HG02642 (cell line): ENCODE data around the gene USP38.
A peak's percentile ranks its signal among the peaks of the same experiment; 100 is the strongest.
"Not testable (repeated sequence)": the region's sequence is repeated elsewhere in the genome, so short reads cannot be mapped to it uniquely, and the experiment has no call there.

Experiments
- ATAC-seq: cut with Tn5 transposase; IDR thresholded peaks from one replicate; pipeline ENCODE4 v1.9.1; 2021; ENCODE audit warnings: mild to moderate bottlenecking; ENCODE audit not compliant: unreplicated experiment, poor library complexity

The USP38 gene, protein sequence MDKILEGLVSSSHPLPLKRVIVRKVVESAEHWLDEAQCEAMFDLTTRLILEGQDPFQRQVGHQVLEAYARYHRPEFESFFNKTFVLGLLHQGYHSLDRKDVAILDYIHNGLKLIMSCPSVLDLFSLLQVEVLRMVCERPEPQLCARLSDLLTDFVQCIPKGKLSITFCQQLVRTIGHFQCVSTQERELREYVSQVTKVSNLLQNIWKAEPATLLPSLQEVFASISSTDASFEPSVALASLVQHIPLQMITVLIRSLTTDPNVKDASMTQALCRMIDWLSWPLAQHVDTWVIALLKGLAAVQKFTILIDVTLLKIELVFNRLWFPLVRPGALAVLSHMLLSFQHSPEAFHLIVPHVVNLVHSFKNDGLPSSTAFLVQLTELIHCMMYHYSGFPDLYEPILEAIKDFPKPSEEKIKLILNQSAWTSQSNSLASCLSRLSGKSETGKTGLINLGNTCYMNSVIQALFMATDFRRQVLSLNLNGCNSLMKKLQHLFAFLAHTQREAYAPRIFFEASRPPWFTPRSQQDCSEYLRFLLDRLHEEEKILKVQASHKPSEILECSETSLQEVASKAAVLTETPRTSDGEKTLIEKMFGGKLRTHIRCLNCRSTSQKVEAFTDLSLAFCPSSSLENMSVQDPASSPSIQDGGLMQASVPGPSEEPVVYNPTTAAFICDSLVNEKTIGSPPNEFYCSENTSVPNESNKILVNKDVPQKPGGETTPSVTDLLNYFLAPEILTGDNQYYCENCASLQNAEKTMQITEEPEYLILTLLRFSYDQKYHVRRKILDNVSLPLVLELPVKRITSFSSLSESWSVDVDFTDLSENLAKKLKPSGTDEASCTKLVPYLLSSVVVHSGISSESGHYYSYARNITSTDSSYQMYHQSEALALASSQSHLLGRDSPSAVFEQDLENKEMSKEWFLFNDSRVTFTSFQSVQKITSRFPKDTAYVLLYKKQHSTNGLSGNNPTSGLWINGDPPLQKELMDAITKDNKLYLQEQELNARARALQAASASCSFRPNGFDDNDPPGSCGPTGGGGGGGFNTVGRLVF

DNA sequence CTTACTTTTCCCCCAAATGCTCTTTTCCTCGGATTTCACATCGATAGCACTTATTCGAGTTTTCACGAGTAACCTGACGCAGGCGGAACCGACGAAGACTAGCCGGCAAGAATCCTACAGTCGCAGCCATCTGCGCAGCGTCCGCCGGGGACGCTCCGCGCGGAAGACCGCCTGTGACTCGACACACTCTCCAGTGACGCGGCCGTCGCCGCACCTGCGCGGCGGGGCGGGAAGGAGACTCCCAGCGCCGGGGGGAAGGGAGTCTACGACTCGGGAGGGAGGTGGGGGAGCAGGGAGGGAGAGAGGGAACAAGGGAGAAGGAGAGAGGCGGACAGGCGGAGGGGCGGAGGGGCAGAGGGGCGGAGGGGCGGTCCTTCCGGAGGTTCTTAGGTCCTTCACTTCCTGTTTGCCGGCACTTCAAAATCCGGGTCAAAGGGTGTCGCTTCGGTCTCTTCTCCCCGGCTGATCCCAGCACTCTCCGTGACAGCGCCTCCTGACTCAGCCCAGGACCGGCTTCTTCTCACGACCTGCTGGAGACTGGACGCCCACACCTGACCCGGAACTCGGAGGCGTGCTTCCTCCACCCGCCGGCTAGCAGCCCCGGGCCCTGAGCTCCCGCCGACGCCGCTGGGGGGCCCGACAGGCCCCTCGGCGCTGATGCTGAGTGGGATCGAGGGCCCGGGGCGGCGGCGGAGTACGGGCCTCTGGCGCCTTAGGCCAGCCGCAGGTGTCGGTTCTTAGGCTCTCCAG lies at the start of gene USP38:
TSS of gene USP38 (plus strand) at position 415 of the 750 bp plus-strand sequence. CDS start 534 bp downstream, outside the sequence.
- ATAC-seq: peak; percentile 82

GRCh38 chr4:143135358-143135757 lies 49.4 kb upstream of the USP38 start:
- no peak for ATAC-seq

DNA sequence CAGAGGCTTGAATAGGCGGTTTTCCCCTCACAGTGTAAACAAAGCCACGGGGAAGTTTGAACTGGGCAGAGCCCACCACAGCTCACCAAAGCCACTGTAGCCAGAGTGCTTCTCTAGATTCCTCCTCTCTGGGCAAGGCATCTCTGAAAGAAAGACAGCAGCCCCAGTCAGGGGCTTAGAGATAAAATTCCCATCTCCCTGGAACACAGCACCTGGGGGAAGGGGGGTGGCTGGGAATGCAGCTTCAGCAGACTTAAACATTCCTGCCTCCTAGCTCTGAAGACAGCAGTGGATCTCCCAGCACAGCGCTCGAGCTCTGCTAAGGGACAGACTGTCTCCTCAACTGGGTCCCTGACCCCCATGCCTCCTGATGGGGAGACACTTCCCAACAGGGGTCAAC lies 44.0 kb upstream of the USP38 start:
- no peak for ATAC-seq

DNA sequence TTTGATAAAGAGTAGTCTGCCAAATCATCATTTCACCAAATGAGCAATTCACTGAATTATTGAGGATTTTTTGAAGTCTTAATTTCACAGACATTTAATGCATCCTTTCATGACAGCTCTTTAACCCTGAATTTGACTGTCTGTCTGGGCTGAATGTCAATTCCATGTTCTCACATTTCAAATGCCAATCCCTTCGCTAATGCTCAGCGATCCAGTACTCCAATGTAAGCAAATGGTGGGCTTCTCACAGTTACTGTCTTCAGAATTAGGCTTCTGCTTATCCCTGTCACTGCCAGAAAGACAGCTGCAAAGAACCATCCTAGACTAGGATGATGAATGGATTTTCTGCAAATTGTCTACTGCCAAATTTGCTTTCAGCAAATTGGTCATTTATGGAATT lies 36.2 kb upstream of the USP38 start:
- no peak for ATAC-seq

- ATAC-seq: no peak
Observed at GRCh38 chr4:143156853-143157252, 27.9 kb upstream of the USP38 start.

DNA sequence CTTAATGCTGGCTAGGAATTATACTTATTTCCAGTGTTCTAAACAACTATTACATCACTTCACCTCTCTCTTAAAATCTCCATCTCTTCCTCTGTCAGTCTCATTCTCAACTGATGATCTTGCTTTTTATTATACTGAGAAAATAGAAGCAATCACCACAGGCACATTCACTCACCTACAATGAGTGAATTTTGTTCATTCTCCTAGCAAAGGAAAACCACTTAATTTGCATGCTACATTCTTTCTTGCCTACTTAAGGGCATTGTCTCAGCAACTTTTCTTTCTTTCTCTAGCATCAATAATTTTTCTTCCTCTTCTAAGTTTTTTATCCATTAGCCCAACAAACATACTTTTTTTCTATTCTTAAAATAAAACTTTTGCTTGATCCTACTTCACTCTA lies 21.1 kb upstream of the USP38 start:
- ATAC-seq: no peak

DNA sequence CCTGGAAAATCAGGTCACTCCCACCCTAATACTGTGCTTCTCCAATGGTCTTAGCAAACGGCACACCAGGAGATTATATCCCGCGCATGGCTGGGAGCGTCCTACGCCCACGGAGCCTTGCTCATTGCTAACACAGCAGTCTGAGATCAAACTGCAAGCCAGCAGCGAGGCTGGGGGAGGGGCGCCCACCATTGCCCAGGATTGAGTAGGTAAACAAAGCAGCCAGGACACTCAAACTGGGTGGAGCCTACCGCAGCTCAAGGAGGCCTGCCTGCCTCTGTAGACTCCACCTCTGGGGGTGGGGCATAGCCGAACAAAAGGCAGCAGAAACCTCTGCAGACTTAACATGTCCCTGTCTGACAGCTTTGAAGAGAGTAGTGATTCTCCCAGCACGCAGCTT lies 18.0 kb upstream of the USP38 start:
- ATAC-seq: not testable (repeated sequence)

DNA sequence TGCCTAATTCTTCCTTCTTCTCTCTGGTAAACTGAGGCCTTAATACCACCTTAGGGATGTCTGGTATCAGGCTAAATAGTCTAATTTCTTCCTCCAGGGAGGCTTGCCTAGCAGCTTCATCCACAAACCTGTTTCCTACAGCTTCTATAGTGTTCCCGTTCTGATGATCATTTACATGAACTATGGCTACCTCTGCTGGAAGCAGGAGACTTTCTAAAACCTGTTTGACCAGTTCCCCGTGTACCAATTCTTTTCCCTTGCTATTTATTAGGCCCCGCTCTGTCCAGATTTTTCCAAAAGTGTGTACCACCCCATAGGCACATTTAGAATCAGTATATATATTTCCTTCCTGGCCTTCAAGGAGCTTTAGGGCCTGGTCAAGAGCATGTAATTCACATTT lies 5.8 kb upstream of the USP38 start:
- no peak for ATAC-seq

DNA sequence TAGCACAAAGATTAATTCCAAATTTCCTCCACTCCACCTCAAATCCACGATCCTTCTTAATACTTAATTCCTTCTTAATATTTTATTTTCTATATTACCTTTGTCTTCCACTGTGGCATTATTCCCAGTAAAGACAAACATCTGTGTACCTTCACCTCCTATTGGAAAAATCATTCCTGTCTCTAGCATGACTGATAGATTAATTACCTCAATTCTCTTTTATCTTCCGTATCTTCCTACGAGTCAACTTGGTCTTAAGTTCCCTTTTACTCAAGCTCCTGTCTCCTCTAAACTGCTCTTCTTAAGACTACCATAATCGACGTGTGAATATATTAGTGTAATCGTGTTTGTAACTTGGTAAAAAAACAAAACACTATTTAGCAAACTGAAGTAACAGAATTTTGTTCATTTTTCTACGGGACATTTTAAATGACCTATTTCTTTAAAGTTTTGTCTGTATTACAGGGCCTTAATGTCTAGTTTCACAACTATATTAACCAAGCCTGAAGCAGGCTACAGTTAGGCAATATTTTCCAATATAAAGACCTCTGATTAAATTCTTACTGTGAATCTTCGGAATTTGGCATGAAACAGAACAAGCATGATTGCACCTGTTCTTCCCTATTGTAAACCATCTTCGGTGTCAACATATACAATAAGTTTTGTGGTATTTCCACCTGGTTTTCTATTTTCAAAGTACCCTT lies 1.1 kb upstream of the USP38 start:
- no peak for ATAC-seq

DNA sequence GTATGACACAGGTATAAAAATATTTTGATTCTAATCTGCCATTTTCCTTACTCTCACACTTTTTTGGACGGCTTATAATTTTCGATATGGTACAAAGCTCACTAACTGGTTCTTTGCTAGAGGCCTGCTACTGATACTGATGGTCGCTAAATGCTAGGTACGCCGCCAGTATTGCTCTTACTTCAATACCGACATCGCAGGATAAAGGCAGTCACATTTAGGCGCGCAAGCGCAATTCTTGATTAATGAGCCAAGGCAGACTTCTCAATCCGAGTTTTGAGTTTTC lies 557 bp upstream of the USP38 start:
- ATAC-seq: peak; percentile 24

DNA sequence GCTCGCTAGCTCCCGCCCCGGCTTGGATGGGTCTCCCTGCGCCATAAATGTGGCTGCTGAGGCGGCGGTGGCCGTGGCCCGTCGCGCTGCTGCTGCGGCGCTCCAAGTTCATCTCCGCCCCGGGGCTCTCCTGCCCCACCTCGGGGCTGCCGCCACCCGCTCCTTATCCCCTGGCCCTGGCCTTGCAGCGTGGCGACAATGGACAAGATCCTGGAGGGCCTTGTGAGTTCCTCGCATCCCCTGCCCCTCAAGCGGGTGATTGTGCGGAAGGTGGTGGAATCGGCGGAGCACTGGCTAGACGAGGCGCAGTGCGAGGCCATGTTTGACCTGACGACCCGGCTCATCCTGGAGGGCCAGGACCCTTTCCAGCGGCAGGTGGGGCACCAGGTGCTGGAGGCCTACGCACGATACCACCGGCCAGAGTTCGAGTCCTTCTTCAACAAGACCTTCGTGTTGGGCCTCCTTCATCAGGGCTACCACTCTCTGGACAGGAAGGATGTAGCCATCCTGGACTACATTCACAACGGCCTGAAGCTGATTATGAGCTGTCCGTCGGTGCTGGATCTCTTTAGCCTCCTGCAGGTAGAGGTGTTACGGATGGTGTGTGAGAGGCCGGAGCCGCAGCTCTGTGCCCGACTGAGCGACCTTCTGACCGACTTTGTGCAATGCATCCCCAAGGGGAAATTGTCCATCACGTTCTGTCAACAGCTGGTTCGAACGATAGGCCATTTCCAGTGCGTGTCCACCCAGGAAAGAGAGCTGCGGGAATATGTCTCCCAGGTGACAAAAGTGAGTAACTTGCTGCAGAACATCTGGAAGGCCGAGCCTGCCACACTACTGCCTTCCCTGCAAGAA lies 763 bp downstream of the USP38 start:
- ATAC-seq: peak; percentile 35

- ATAC-seq: no peak
Observed at GRCh38 chr4:143186212-143186611, 1.5 kb downstream of the USP38 start.

DNA sequence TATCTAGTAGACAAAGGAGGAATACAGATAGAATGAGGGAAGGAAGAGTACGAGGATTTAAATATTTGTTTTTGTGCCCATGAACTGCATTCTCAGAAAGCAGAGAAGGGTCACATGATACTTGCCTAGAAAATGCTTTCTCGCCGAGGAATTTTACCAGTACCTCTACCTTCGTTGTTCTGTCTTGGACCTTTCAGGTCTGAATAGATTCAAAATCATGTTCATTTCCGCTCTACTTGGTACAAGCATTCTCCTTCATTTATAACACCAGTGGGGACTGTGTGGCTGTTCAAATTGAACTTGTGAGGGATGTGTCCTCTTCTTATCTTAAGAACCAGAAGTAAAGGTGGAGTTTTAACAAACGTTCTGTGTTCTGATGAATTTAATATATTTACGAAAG lies 1.9 kb downstream of the USP38 start:
- no peak for ATAC-seq

GRCh38 chr4:143188136-143189088 lies 3.7 kb downstream of the USP38 start:
- ATAC-seq: no peak

- ATAC-seq: no peak
Observed at GRCh38 chr4:143189528-143189927, 4.8 kb downstream of the USP38 start.

DNA sequence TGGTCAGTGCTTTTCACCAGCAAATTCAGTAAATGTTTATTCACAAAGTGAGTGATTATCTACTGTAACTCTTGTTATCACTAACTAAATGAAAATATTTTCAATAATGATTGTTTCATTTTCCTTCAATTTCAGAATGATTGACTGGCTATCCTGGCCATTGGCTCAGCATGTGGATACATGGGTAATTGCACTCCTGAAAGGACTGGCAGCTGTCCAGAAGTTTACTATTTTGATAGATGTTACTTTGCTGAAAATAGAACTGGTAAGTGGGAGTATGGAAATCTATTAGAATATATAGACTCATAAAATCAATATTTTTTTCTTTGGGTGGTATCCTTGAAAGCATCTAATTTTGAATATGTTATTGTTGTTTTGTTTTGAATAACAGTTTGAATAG lies 10.9 kb downstream of the USP38 start:
- ATAC-seq: no peak

DNA sequence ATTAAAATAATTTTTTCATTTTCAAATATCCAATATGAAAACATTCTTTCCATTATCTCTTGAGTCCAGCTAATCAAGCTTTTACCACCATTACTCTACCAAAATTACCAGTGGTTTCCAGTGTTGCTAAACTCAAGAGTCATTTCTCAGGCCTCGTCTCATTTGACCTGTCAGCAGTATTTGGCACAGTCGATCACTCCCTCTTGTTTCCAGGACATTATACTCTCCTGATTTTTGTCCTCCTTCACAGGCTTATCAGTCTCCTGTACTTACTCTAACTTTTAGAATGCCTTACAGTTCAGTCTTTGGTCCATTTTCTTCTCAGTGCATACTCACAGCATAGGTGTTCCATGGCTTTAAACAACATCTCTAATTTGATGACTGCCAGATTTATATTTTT lies 11.6 kb downstream of the USP38 start:
- no peak for ATAC-seq

- no peak for ATAC-seq
Observed at GRCh38 chr4:143199503-143199902, 14.8 kb downstream of the USP38 start.
